NK-92 (cell line): ENCODE measurements around the gene PRKN.

ENCODE experiments used
- DNase-seq: peaks from one replicate; lab custom pipeline; 2025; ENCODE audit not compliant: unreplicated experiment; lab: John Stamatoyannopoulos, UW

Gene PRKN

DNA sequence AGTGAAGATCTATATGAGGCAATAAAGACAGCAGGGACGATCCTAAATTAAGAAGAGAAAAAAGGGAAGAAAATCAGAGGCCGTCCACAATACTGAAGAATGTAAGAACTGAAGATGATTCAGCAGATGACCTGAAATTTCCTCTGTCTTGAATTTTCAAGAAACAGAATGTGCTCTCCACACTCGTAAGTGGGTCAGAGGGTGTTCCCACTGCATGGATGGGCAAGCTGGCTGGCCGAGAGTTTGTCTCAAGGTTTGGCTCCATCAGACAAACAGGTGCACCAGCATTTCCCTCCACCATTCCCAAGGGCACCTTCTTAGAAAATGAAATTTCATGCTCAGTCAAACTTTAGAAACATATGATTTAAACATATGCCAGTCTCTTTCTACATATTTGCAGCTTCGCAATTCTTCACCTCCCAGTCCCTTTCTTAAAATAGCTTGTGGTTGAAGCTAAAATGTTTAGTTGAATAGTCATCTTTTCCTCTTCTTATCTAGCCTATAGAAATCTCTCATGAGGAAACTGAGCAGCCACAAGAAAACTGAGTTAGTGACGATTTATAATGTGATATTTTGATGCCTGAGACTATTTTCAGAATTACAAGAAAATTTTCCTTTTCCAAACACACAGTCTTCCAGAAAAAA is 576.4 kb downstream of the PRKN start:
- DNase-seq: no peak

DNA sequence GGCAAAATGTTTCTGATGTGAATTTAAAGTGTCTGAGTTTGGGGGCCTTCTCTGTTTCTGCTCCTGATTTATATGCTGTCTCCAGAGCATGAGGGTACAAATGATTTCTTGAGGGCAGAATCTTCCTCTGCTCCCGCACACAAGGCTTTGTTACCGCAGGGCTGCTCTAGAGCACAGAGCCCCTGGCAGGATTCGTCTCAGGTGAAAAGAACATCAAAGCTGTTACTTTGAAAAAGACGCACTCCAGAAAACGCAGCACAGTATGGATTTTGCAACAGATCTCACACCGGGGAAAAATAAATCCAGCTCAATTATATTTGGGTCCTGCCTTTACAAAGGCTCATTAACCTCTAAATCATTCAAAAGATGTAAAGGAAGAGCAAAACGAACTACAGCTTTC is 577.3 kb downstream of the PRKN start:
- DNase-seq: no peak

DNA sequence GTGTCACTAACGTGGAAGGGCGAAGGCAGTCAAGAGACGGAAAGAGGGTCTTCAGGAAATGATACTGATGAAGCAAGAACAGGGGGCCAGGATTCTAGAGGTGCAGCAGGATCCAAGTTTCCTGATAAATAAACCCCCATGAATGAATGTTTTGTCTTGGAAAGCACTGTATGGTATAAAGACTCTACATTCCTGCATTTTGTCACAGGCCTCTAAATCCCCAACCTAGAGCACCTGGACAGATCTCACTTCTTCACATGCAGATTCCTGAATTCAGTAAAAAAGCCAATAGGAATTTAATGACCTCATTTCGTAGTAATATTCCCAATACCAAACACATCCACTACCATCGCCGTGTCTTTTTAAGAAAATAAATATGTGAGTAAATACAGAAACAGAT is 577.8 kb downstream of the PRKN start:
- no peak for DNase-seq

DNA sequence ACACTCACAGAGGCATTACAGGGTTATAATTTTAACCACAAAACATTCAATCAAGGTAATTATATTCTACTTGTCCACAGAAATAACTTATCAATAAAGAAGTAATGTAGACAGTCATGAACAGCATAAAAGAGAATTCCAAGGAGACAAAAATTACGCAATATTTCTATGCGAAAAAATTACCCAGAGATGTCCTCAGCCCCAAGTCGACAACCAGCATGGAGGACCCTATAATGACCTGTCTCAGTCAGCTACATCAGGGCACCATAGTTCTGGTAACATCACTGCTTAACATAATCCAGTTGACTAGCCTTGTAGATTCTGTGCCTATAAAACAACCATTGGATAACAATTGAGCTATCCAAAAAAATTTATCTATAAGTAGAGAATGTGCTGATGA is 579.8 kb downstream of the PRKN start:
- no peak for DNase-seq

DNA sequence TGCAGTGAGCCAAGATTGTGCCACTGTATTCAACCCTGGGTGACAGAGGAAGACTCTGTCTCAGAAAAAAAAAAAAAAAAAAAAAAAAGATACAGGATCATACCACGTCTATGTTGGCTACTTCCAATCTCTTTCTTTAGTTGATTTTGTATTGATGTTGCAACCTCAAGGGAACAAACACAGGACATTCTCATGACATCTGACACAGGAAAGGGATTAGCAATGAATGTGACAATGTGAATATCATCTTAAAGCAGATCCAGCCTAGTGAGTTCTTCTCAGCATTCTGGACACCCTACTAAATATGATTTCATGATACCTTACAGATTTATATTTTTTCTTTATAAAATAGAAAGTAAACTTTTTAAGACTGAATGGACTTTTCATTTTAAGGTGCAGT is 580.3 kb downstream of the PRKN start:
- no peak for DNase-seq

DNA sequence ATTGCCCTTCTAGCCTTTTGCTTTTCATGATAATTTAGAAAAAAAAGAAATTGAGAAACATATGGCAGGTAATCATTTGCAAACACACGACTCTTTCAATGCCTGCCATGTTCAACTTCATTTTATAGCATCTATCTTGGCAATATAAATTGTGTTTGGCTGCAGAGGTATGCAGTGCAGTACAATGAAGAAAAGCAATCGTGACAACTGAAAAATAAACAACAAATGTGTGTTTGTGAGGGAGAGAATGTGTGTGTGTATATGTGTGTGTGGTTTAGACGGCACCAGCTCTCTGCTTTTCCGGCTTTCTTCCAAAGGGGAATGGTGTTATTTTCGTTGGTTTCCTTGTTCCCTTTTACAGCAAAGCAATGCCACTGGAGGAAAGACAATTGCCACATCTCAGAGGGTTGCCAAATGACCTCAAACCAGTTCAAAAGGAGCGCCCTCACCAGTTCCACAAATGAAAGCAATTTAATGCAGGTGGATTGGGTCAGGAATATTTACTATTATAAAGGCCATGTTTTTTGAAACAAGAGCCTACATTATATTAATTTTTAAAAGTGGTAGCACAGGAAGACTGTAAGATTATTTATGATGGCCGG is 587.2 kb downstream of the PRKN start:
- no peak for DNase-seq

DNA sequence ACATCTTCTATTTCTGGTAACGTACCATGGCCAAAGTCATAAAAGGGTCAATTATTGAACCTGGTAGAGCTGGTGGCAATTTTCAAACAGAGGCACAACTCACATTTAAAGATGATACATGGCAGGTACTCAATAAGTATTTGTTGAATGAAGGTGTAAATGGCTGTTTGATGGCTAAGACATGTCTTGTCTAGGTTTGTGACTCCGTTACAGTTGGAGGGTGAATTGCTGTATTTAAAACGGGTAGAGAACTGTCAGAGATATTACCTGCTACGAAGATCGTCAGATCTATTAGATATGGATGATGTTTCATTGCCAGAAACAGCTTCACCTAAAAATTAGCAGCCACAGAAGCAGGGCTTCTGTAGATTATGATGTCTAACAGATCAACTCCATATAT is 601.9 kb downstream of the PRKN start:
- no peak for DNase-seq

DNA sequence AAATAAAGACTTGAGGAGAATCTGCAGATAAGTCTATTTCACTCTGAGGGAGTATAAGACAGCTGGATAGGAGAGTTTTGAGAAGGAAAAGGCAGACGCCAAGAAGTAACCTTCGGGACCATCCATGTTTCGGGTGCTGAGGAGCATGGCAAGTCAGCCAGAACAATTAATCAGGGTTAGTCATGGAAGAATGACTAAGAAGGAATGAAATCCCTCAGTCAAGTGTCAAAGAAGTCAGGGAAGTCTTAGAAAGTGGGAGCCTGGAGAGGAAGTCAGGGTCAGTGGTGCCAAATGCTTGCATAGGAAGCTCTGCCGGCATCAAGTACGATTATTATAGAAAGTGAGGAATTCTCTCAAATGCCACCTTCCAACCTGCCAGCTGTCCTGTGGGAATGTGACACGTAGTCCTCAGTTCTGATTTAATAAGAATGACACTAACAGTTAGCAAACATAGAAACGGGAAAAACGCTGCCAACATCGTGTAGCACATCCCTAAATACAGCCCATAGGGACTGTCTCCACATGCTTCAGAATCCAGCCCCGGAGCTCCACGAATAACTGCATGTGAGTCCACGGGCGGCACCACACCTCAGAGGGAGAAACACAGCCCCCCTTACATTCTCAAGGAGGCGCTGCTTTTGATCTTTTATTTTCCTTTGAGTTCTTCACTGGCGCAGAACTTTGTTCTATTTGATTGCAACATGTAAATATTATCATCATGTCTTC is 602.7 kb downstream of the PRKN start:
- DNase-seq: no peak

DNA sequence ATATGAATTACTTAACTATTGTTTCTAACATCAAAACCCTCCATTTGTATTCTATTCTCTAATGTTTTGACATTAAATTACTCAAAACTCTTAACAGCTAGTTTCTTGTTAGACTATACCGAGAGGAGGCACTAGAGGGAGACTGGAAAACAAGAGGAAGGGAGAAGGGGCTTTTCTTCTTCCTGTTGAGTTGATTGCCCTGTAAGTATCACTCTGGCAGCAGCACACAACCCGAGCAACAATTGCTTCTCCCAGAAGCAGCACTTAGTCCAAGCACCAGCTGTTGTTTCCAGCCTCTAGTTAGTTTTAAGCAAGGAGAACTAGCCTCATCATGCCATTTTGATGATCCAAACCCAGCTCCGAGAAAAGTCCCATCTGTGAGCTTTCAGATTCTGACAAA is 603.8 kb downstream of the PRKN start:
- no peak for DNase-seq

DNA sequence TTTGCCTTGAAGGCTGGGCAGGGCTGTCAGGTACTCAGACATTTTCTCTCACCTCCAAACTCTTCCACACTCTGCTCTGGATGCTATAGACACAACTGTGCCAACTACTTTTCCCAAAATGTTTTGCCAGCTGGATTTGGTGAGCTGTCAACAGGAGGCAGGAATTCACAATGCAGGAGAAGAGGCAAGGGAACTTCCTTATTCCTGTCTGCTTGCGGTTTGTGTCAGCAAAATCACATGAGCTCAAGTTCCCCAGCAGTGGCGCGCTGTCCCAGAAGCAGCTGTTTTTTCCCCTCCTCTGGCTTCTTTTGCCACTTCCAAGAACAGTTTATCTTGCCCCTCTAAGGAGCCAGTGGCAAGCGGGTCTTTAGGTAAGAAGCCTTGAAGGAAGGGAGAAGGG is 608.2 kb downstream of the PRKN start:
- DNase-seq: no peak

DNA sequence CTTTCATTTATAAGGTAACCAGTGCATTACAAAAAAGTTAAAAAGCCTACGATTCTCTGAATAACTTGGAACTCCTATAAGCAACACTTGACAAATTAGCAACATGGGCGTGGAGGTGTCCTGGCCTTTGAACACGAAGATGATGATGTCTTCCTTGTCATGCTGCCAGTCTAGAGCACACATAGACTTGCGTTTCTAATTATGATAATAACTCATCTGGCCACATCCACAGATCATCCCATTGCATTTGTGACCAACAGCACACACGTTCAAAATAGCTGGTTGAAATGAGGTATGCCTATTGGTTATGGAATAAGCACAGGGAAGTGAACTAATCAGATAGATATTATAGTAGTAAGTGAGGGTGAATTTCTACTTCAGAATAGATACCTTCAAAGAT is 608.9 kb downstream of the PRKN start:
- no peak for DNase-seq

DNA sequence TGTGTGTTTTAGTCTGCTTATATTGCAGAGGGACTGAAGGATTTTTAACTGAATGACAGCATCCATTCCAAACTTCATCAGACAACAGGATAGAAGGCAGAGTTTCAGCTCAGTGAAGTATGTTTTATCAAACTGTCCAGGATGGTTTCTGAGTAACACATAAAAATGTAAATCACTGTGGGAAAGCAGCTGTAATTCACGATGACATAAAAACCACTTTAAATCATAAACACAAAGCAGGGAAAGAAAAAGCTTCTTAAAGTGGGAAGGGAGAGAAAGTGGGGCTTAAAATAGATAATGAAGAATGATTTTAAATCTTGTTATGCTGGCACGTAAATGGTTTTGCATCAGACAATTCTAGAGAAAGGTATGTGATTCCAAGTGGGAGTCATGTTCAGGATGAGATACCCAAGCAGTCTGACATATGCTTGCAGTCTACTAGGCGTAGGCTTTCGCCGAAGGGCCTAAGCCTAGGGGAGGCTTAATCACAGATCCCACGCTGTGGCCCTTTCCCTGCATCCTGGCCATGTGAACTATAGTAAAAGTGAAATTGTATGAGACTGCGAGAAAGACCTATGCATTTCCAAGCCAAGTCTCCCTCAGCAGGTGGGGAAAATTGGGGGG is 610.6 kb downstream of the PRKN start:
- DNase-seq: no peak

DNA sequence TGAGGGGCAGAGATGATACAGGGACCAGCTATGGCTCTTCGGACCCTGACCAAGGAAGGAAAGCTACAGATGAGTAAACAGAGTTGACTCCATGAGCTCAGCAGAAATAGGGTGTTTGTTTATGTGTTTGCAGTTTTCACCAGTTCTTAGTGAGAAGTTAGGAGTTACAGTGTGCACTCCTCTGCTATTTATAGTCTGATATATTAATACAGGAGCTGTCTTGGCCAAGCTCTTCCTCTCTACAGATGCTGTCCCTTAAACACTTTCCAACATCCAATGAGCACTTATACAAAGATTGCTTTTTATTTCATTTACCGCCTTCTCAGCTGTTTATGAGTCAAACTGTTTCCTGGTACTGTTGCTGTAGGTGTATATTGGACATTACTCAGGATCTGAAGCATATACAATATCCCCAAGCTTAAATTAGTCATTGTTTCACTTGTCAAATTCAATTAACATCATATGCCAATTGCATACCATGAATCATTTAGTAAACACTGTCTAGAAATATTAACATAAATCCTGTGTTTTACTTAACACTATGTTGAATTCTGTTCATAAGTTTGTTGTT is 618.0 kb downstream of the PRKN start:
- no peak for DNase-seq

DNA sequence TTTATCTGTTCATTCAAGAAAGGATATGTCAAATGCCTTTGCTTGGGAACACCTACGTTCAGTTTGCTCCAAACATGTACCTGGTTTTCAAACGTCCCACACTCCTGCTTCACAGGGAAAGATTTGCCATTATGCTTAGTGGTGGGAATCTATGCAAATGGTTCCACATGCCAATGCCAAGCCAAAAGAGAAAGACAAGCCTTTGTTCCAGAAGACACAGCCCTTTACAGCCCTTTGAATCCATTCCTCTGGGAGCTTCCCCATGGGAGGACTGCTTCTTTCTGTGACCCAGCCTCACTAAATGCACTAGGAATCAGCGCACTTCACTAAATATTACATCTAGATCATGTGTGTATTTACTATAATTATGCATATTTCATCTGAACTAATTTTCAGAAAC is 619.5 kb downstream of the PRKN start:
- DNase-seq: no peak

DNA sequence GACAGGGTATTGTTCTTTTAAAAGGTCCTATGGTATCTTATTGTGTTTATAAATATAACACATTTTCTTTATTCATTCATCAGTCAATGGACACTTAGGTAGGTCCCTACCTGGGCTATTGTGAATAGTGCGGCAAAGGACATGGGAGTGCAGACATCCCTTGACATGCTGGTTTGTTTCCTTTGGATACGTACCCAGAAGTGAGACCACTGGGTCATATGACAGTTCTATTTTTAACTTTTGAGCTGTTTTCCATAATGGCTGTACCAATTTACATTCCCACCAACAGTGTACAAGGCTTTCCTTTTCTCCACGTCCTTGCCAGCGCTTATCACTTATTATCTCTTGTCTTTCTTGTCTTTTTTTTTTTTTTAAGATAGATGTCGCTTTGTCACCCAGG is 627.5 kb downstream of the PRKN start:
- DNase-seq: no peak

DNA sequence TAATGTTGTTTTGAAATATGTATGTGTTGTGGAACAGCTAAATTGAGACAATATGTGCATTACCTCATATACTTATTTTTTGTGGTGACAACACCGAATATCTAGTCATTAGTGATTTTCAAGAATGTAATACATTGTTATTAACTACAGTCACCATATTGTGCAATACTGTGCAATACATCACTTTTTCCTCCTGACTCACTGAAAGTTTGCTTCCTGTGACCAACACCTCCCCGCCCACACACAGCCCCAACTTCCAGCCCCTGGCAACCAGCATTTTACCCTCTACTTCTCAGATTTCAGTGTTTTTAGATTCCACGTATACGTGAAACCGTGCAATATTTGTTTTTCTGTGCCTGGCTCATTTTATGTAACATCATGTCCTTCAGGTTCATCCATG is 627.9 kb downstream of the PRKN start:
- DNase-seq: no peak

DNA sequence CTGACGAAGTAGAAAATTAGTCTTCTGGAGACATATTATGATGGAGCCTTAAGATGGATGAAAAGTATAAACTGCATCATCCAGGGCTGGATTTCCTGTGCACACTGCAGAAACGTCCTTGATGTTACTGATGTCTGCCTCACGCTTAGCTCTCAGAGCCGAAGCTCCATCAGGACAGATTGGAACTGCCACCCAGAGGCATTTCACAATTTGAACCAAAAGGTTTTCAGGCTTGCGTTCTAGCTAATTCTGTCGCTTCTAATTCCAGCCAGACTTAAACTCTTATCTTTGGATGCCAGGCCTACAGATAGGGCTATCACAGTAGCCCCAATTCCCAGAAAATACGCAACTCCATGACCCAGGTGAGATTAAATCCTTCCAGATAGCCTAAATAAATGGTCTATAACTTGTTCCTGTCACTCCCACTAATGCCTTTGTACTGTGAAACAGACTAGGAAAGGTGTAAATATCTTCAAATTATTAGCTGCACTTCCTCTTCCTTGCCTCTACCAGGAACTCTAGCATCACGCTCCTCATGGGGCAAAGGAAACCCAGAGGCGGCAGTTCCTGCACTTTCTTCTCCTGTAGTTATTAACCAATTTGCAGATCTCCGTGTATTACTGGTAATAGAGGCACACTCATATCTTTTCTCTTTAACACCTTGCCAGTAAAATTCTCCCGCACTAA is 634.6 kb downstream of the PRKN start:
- no peak for DNase-seq

DNA sequence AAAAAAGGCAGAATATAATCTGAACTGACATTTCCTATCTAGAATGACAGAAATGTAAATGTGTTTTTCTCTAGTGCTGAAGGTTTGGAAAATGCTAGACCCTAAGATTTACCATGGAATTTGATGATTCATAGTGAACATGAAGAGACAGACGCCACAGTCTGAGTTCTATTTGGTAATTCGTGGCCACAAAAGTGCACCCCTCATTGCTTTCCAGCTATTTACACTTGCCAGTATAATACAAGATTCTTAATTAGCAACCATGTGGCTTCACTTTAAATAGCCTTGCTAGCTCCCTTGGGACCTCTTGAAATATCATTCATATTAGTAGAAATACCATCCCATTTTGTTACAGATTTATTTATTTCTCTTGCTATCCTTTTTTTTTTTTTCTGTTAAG is 636.8 kb downstream of the PRKN start:
- DNase-seq: no peak

DNA sequence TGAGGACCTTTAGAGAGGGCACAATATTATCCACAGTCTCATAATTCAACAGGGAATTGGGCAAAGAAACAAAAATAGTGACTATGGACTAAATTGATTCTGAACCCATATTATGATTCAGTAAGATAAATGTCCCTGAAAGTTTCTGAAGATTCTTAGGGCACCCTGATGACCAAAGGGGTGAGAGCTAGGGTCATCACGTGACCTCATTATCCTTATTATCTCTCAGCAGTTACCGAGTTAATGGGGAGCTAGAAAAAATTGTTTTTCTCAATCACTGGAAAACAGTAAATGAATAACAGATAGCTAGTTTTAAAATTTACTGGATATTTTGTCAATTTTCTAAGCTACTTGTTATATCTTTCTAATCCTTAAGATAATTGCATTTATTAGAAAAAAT is 639.5 kb downstream of the PRKN start:
- no peak for DNase-seq

DNA sequence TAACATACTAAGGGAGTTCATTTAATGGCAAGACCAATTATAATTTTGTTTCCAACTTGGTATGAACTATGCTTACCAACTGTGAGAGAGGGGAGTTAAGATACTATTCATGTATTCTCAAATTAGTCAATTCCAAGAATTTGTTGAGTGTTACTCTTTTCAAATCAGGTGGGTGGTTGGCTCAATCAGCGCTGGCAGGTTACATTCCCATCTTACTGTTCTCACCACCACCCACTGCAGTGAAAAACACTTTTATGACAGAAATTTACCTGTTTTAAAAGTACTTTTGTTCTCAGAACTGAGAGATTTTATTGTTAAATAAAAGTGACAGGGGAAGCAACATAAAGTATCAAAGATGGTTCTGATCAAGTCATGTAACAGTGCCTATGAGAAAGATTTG is 642.0 kb downstream of the PRKN start:
- no peak for DNase-seq

DNA sequence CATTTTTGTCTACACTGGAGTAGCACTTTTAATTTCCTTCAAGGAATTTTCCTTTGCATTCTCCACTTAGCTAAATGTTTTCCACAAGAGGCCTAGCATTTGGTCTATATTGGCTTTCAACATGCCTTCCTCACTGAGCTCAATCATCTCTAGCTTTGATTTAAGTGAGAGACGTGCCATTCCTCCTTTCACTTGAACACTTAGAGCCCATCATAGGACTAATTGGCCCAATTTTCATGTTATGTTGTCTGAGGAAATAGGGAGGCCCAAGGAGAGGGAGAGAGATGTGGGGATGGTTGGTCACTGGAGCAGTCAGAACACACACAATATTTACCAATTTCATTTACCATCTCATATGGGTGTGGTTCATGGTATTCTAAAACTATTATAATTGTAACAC is 645.0 kb downstream of the PRKN start:
- no peak for DNase-seq
